Daoy (cell line): ENCODE measurements around the gene SLC41A3. TPM values are rescaled to one million over a fixed set of nuclear protein-coding genes. Genes with fewer than 3 reads are reported as not detected.
"Not testable (repeated sequence)": the region's sequence is repeated elsewhere in the genome, so short reads cannot be mapped to it uniquely, and the experiment has no call there.

Source experiments
- DNase-seq: peaks from one replicate; pipeline ENCODE4 v3.0.0-alpha.2; 2015; ENCODE audit warnings: low read depth
- total RNA-seq: library from RNA; depleted of rRNA; stranded (reverse); fragments of >200 nt; shearing (Covaris generic); gene quantifications from 2 replicates; pipeline ENCODE4 v1.2.3, GENCODE V29; 2014

The SLC41A3 gene
- total RNA-seq, 1 experiment from 2014 or later, result 30.6 TPM

- DNase-seq, result no peak
These were observed 29.9 kb downstream of the SLC41A3 start for GRCh38 chr3:126053949-126054569.

DNA sequence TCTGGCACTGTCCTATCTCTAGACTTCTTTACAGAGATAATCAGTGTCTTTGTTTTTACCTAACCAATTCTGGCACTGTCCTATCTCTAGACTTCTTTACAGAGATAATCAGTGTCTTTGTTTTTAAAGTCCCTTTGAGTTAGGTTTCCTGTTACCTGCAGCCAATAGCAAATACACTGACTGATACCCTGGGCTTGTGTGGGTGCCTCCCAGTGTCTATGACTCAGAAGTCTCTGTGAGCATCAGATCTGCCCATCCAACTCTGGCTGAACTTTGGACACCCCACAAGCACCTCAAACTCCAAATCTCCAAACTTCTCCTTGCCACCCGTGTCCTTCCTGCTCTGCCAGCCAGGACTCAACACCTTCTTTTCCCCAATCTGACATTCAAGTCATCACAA, 30.4 kb downstream of the SLC41A3 start:
- no peak for DNase-seq

DNA sequence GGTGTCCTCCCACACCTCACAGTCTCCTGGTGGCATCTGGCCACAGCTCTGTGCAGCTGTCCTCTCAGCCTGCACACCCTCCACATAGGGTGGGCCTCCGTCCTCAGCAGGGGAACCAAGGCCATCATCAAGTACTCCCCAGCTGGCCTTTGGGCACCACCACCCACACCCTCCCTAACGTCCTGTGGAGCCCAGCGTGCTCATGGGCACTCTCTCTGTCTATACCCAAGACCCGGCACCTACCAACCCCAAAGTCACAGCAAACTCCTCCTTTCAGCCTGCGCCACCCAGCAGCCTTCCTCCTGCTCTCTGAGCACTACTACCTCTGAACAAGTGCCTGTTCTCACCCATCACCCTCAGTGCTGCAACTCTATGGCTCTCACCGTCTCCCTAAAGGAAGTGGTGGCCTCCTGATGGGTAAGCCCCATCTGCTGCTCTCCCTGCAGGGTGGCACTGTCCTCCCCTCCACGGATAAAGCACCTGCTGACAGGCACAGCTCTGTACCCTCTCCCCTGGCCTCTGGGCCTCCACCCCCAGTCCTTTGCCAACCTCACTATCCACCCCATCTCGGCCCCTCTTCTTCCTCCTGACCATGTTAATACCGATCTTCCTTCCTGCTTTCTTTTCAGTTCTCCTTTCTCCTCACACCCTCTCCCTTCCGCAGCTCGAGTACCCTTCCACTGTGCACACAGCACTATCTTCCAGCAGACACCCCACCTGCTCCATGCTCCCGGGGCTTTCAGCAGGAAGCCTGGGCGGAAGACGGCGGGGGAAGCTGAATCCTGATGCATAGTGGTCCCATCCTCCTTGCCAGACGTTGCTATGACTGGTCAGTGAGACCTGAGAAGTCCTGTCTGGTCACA, 31.5 kb downstream of the SLC41A3 start:
- DNase-seq, result no peak

DNA sequence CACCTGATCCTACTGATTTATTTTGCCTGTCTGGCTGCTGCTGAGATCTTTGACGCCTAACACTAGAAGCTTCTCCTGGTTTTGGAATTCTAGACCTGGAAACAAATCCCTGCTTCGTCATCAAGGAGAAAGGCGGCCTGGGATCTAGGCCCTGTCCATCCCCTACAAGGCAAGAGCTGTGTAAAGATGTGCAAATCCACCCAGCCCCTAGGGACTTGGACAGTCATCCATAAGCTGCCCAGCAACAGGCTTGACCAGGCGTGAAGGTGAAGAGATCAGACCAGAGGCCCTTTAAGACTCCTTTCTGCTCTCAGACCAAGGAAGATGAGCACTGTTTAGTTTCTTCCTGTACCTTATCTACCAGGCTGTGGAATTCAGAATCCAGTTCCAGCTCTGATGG, 32.2 kb downstream of the SLC41A3 start:
- DNase-seq, result no peak

GRCh38 chr3:126051234-126051633, 32.7 kb downstream of the SLC41A3 start:
- DNase-seq, result no peak

- DNase-seq, result no peak
These were observed 33.3 kb downstream of the SLC41A3 start for GRCh38 chr3:126050626-126051025.

- DNase-seq, result no peak
These were observed 33.9 kb downstream of the SLC41A3 start for GRCh38 chr3:126050050-126050392.

DNA sequence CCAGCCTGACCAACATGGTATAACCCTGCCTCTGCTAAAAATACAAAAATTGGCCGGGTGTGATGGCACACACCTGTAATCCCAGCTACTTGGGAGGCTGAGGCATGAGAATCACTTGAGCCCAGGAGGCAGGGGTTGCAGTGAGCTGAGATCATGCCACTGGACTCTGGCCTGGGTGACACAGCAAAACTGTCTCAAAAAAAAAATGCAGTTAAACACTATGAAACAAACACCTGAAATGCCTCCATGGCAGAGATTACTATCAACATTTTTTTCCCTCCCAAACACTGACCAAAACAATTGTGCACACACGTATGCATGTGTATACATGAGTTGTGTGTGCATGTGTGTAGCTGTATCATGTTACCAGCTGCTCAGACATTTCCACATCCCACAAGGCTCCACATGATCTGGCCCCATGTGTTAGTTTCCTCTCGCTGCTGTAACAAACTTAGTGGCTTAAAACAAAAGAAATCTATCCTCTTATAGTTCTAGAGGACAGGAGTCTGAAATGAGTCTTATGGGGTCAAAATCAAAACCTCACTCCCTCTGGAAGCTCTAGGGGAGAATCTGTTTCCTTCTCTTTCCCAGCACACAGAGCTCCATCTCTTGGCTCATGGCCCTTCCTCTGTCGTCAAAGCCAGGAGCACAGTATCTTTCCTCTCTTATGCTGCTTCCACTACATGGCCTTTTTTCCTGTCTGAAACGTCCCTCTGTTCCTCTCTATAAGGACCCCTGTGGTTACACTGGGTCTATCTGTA, 34.5 kb downstream of the SLC41A3 start:
- no peak for DNase-seq

- DNase-seq, result no peak
These were observed 43.5 kb downstream of the SLC41A3 start for GRCh38 chr3:126040386-126040785.

GRCh38 chr3:126039870-126040269, 44.1 kb downstream of the SLC41A3 start:
- DNase-seq, result no peak

- not testable (repeated sequence) for DNase-seq
These were observed 45.1 kb downstream of the SLC41A3 start for GRCh38 chr3:126038791-126039190.

DNA sequence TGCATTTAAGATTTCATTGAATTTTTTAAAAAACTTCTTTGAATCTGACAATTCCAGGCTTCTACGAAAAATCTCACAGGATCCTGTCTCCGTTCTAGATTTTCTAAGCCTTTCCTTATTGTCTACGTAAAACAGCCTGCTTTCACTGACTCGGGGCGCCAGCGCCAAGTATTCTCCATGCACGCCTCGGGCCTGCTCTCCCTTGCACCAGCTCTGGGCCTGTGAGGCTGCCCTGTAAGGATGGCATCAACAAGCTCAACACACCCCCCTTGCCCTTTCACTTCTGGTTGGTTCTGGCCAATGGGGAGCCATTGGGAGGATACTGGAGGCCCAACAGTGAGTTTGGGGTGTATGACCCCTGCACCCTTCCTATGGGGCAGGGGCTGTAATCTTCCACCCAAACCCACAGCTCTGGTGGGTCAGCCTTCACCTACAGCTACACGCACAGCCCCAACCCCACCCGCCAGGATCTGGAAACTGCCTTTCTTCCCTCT, 47.8 kb downstream of the SLC41A3 start:
- DNase-seq, result no peak

DNA sequence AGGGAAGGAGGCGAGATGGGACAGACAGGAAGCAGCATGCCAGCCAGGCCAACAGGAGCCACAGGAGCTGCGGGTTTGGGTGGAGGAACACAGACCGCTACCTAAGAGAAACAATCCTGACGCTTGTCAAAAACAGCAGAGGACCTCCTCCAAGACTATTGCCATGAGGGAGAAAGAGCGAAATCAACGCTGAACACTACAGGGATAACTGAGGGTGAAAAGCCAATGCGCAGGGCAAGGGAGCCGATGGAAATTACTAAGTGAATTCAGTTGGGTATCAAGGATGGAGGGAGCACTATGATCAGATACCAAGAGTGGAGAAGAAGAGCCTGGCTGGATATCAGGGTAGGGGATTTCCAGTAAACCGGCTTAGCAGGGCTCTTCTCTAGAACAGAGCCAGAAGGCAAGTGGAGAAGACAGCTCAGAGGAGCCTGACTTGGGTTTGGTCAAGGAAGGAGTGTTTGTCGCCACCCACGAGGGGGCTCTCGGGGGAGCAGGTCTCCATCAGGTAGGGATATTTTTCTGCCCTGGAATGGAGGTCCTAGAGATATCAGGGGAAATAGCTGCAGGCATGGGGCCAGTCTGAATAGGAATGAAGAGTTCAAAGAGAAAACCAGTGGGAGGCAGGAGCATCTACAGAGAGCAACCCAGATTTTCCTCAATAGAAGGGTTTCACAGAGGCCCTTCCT, 48.4 kb downstream of the SLC41A3 start:
- no peak for DNase-seq

GRCh38 chr3:126034481-126035361, 49.2 kb downstream of the SLC41A3 start:
- no peak for DNase-seq

GRCh38 chr3:126033765-126034164, 50.2 kb downstream of the SLC41A3 start:
- no peak for DNase-seq

DNA sequence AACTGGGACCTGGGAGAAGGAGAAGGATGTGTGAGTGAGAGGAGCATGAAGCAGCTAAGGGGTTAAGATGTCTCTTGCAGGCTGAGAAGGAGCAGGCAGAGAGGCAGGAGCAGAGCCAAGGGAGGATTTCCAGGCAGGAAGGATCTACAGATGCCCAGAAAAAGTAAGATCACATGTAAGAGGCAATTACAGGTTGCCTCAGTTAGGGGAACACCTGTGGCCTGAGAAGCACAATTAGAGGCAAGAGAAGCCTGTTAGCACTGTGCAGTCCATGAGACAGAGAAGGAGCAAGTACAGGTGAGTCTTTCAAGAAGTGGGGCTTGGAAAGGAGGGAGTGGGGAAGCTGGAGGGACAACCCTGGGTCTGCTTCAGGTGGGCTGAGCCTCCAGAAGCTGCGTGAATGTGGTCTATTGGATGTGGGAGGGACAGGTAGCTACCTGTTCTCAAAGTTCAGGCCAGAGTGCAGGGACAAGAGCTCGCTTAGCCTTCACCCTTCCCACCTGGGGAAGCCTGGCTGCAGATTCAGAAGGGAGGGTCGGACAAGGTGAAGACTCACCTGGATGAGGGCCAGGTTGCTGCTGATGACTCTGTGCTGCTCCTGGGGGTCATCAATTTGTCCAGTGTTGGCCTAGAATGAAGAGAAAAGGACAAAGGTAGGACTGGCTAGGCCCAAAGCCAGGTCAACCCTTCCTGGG, 50.7 kb downstream of the SLC41A3 start:
- DNase-seq, result no peak

GRCh38 chr3:126031981-126032471, 51.9 kb downstream of the SLC41A3 start:
- no peak for DNase-seq

DNA sequence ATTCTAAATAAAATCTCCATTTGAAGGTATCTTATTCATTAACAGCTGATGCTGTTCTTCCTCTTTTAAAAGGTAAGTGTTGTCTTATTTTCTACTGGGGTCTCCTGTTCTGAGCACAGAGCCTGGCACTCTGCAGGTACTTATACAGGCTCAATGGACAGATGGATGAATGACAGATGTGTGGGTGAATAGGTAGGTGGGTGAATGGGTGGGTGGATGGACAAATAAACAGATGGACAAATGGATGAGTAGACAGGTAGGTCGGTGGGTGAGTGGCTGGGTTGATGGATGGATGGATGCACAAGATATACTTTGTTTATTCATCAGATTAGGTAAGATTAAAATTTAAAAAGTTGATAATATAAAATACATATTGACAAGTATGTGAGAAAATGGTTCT, 53.5 kb downstream of the SLC41A3 start:
- DNase-seq, result no peak

- DNase-seq, result no peak
These were observed 54.7 kb downstream of the SLC41A3 start for GRCh38 chr3:126029241-126029640.

- DNase-seq, result no peak
These were observed 55.8 kb downstream of the SLC41A3 start for GRCh38 chr3:126028096-126028495.
